CD14-positive monocyte (primary cell): ENCODE data around the gene RTP3. TPM values are rescaled to one million over a fixed set of nuclear protein-coding genes. Genes with fewer than 3 reads are reported as not detected.
A peak's percentile ranks its signal among the peaks of the same experiment; 100 is the strongest.

Experiments
- DNase-seq, 3 donors: peaks; one replicate each; pipeline ENCODE4 v3.0.0-alpha.2; 2011 to 2022
- H2AFZ ChIP-seq: 2 replicates; pipeline ENCODE4 v1.6.0; 2012; ENCODE audit warnings: mild to moderate bottlenecking, low read depth, low read length, inconsistent platforms; ENCODE audit not compliant: insufficient read depth, poor library complexity, severe bottlenecking
- H3K27ac ChIP-seq, 2 donors: 1 replicate in 1 of 2; 2 replicates in 1 of 2; pipeline ENCODE4 v1.5.1; 2012 to 2013; ENCODE audit warnings: low read length in 2 of 2, control low read depth in 1 of 2, inconsistent platforms in 1 of 2, low read depth in 1 of 2, mild to moderate bottlenecking in 1 of 2
- H3K27me3 ChIP-seq, 2 donors: one replicate each; pipeline versions ENCODE4 v1.6.0 to v1.6.1; 2011 to 2013; ENCODE audit warnings: low read length in 2 of 2; ENCODE audit not compliant: control insufficient read depth in 2 of 2, insufficient read depth in 2 of 2
- H3K36me3 ChIP-seq, 2 donors: replicated peaks in 1 of 2; 1 replicate in 1 of 2; 2 replicates in 1 of 2; pipeline versions ENCODE4 v1.5.1 to v1.6.1; 2012 to 2013; ENCODE audit warnings: low read length in 2 of 2, control low read depth in 1 of 2, inconsistent platforms in 1 of 2, mild to moderate bottlenecking in 1 of 2; ENCODE audit not compliant: insufficient read depth in 2 of 2, control insufficient read depth in 1 of 2
- H3K4me1 ChIP-seq, 2 donors: 1 replicate in 1 of 2; 2 replicates in 1 of 2; pipeline versions ENCODE4 v1.5.1 to v1.6.1; 2012 to 2013; ENCODE audit warnings: low read length in 2 of 2, control low read depth in 1 of 2, inconsistent platforms in 1 of 2, mild to moderate bottlenecking in 1 of 2, moderate library complexity in 1 of 2; ENCODE audit not compliant: insufficient read depth in 2 of 2, control insufficient read depth in 1 of 2
- H3K4me2 ChIP-seq: replicated peaks from 2 replicates; pipeline ENCODE3; 2012; ENCODE audit warnings: low read length, moderate library complexity, mild to moderate bottlenecking; ENCODE audit not compliant: poor library complexity, severe bottlenecking; ENCODE audit errors: extremely low read depth
- H3K4me3 ChIP-seq, 3 experiments: fragments of 200-600 bp in 1 of 3; sonication (generic) in 1 of 3; replicated peaks in 1 of 3; 1 replicate in 2 of 3; 2 replicates in 1 of 3; pipeline ENCODE4 v1.5.1; 2011 to 2013; ENCODE audit warnings: low read length in 3 of 3, mild to moderate bottlenecking in 3 of 3, control low read depth in 2 of 3, low read depth in 2 of 3, inconsistent platforms in 1 of 3, moderate library complexity in 1 of 3
- H3K79me2 ChIP-seq: 2 replicates; pipeline ENCODE4 v1.6.0; 2012; ENCODE audit warnings: mild to moderate bottlenecking, control low read depth, inconsistent platforms, low read length, moderate library complexity; ENCODE audit not compliant: insufficient read depth
- H3K9ac ChIP-seq: 2 replicates; pipeline ENCODE4 v1.6.0; 2017; ENCODE audit warnings: low read length, mild to moderate bottlenecking; ENCODE audit not compliant: insufficient read depth, poor library complexity, severe bottlenecking
- H3K9me3 ChIP-seq, 2 donors: replicated peaks in 1 of 2; 1 replicate in 1 of 2; 2 replicates in 1 of 2; pipeline versions ENCODE4 v1.5.1 to v1.6.1; 2012 to 2013; ENCODE audit warnings: low read length in 2 of 2, control low read depth in 1 of 2; ENCODE audit not compliant: control insufficient read depth in 1 of 2, insufficient read depth in 1 of 2
- H4K20me1 ChIP-seq: 2 replicates; pipeline ENCODE4 v1.6.0; 2012; ENCODE audit warnings: mild to moderate bottlenecking, low read length, control low read depth, moderate library complexity; ENCODE audit not compliant: insufficient read depth
- H3K27ac Mint-ChIP-seq, 7 donors: one replicate each; pipeline ENCODE4 v1.8.0; 2020; ENCODE audit warnings: mild to moderate bottlenecking in 7 of 7, mixed read lengths in 7 of 7, moderate library complexity in 6 of 7, inconsistent platforms in 2 of 7
- H3K27me3 Mint-ChIP-seq, 3 donors: one replicate each; pipeline ENCODE4 v1.8.0; 2021 to 2022; ENCODE audit warnings: low read depth in 3 of 3, mild to moderate bottlenecking in 3 of 3, mixed read lengths in 3 of 3, moderate library complexity in 3 of 3, inconsistent platforms in 1 of 3
- H3K36me3 Mint-ChIP-seq, 2 donors: one replicate each; pipeline ENCODE4 v1.8.0; 2020; ENCODE audit warnings: mixed read lengths in 2 of 2, inconsistent platforms in 1 of 2, mild to moderate bottlenecking in 1 of 2
- H3K4me1 Mint-ChIP-seq: one replicate; pipeline ENCODE4 v1.8.0; 2020; ENCODE audit warnings: mild to moderate bottlenecking, mixed read lengths
- H3K4me3 Mint-ChIP-seq, 2 donors: one replicate each; pipeline ENCODE4 v1.8.0; 2020; ENCODE audit warnings: mild to moderate bottlenecking in 2 of 2, mixed read lengths in 2 of 2, moderate library complexity in 1 of 2
- H3K9me3 Mint-ChIP-seq, 7 donors: one replicate each; pipeline ENCODE4 v1.8.0; 2020 to 2022; ENCODE audit warnings: mixed read lengths in 7 of 7, mild to moderate bottlenecking in 6 of 7, moderate library complexity in 6 of 7, inconsistent platforms in 2 of 7
- WGBS: methylation state at CpG from one replicate; pipeline ENCODE4 v1.1.5; 2013; ENCODE audit warnings: missing lambda C conversion rate; ENCODE audit not compliant: insufficient coverage; 5-methylcytosine and 5-hydroxymethylcytosine counted together
- intact Hi-C, 2 donors: fragments of 100-400 bp; cut with micrococcal nuclease; formaldehyde crosslinking; loops; one replicate each; pipeline versions ENCODE4 v1.15.0 to v1.15.1; 2023
- polyA plus RNA-seq, 3 donors: library from polyadenylated mRNA; depleted of rRNA in 1 of 3; unstranded in 2 of 3; stranded (reverse) in 1 of 3; fragments of 300-500 nt in 2 of 3; fragments of >200 nt in 1 of 3; fragmentation: Illumina TruSeq in 2 of 3; gene quantifications; 1 replicate in 2 of 3; 2 replicates in 1 of 3; pipeline ENCODE4 v1.2.3, GENCODE V29; 2012 to 2021
- TF ChIP-seq, protein P1 (sequence below): fragments of 200-600 bp; IDR thresholded peaks from one replicate; pipeline ENCODE4 v1.8.0; 2022; ENCODE audit warnings: antibody characterized with exemption, mild to moderate bottlenecking

The RTP3 gene
- polyA plus RNA-seq, 3 donors = not detected

DNA sequence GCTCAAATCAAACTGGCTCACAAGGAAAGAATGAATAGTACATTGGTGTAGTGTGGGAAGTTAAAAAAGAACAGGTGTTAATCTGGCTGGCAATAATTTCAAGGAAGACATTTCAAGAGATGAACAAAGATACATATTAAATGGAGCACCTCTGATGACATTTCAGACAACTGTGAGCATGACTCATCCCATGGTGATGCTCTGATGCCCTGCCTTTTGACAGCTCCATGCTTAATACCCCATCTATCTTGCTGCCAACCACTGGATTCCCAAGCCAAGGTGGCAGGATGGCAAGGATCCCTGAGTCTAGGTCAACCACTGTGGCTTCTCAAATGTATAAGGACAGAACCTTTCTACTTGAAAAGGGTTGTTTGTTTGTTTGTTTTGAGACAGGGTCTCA lies 39.0 kb downstream of the RTP3 start:
- H3K36me3 Mint-ChIP-seq = no peaks in the 10 kb centered on the region

GRCh38 chr3:46537316-46537715 lies 39.5 kb downstream of the RTP3 start:
- Histone ChIP-seq H3K4me1 (peaks cover 24 to 29% of the 10 kb centered on the region in 2 donors), H3K79me2 (no peaks in the 10 kb centered on the region), H3K4me2 (no peak overlapping the region), H3K9me3 (no peaks in the 10 kb centered on the region), H3K4me3 (no peak overlapping the region), H3K36me3 (no peaks in the 10 kb centered on the region), H3K9ac (no peak overlapping the region), H3K27me3 (no peaks in the 10 kb centered on the region), H2AFZ (no peak overlapping the region), H3K27ac (no peak overlapping the region), H4K20me1 (no peaks in the 10 kb centered on the region)
- DNase-seq = no peak
- peak overlapping the region in 1 of 7 donors; percentile 30 for H3K27ac Mint-ChIP-seq
- 100% methylated on average over 1 of the region's 1 CpG for WGBS
- peaks cover 0 to 2% (median 0%) of the 10 kb centered on the region in 7 donors for H3K9me3 Mint-ChIP-seq
- H3K4me3 Mint-ChIP-seq = no peak overlapping the region
- peaks cover 0 to 8% (median 1%) of the 10 kb centered on the region in 3 donors for H3K27me3 Mint-ChIP-seq
- no peaks in the 10 kb centered on the region for H3K36me3 Mint-ChIP-seq
- TF ChIP-seq, protein P1, sequence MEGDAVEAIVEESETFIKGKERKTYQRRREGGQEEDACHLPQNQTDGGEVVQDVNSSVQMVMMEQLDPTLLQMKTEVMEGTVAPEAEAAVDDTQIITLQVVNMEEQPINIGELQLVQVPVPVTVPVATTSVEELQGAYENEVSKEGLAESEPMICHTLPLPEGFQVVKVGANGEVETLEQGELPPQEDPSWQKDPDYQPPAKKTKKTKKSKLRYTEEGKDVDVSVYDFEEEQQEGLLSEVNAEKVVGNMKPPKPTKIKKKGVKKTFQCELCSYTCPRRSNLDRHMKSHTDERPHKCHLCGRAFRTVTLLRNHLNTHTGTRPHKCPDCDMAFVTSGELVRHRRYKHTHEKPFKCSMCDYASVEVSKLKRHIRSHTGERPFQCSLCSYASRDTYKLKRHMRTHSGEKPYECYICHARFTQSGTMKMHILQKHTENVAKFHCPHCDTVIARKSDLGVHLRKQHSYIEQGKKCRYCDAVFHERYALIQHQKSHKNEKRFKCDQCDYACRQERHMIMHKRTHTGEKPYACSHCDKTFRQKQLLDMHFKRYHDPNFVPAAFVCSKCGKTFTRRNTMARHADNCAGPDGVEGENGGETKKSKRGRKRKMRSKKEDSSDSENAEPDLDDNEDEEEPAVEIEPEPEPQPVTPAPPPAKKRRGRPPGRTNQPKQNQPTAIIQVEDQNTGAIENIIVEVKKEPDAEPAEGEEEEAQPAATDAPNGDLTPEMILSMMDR = no peak
- H3K4me1 Mint-ChIP-seq = peaks cover 31% of the 10 kb centered on the region
- intact Hi-C loops = no loop called here

More for the DNA sequence above, 39.0 kb downstream of the RTP3 start:
- H3K9ac ChIP-seq = no peak overlapping the region
- H3K36me3 ChIP-seq = no peaks in the 10 kb centered on the region
- H3K4me3 ChIP-seq = no peak overlapping the region
- H3K27me3 ChIP-seq = no peaks in the 10 kb centered on the region
- intact Hi-C loops = no loop called here
- no peaks in the 10 kb centered on the region for H4K20me1 ChIP-seq
- Mint-ChIP-seq H3K4me3 (no peak overlapping the region), H3K9me3 (peaks cover 0 to 2% (median 0%) of the 10 kb centered on the region in 7 donors), H3K27ac (no peak overlapping the region), H3K27me3 (peaks cover 0 to 8% (median 1%) of the 10 kb centered on the region in 3 donors), H3K4me1 (peaks cover 25% of the 10 kb centered on the region)
- no peak overlapping the region for H3K27ac ChIP-seq
- no peaks in the 10 kb centered on the region for H3K9me3 ChIP-seq
- H3K4me1 ChIP-seq = peaks cover 24% of the 10 kb centered on the region in 2 donors
- no peak overlapping the region for H2AFZ ChIP-seq
- TF ChIP-seq, protein P1 = no peak
- DNase-seq = peak in 1 of 3 donors; percentile 13
- H3K4me2 ChIP-seq = no peak overlapping the region
- no peaks in the 10 kb centered on the region for H3K79me2 ChIP-seq
